ENCODE results near the gene MCU.
"Not testable (repeated sequence)": the region's sequence is repeated elsewhere in the genome, so short reads cannot be mapped to it uniquely, and the experiment has no call there.

The MCU gene

DNA sequence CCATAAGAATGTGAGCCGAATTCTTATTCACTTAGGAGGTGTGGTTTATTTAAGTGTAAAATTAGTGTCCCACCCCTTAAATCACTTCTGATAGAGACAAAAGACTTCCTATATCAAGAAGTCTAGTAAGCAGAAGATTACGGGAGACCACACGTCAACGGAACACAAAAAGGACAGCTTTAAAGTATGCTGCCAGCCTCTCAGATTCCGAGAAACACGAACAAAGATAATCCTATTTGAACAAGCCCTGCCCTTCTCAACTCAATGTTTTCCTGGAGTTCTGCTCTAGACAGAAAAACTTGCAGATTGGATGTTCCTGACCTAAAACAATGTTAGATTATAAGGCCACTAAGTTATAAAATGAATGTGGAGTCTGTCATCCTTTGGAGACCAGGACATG is 4.9 kb upstream of the MCU start:
- no peak for DNase-seq

DNA sequence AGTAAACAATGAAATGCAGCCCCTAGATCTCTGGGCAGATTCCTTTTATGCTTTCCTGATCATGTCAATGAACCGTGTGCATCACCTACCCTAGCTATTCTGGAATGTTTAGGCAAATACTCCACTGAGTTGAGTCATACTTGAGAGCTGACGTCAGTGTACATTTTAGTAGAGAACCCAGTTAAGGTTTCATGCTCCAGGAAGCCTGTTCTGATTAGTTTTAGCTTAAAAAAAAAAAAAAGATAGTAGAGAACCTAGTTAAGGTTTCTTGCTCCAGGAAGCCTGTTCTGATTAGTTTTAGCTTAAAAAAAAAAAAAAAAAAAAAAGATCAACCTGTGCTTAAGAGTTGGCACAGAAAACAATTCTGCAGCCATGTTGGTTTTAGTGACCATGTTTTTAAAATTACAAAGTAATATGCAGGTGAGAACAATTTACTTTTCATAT is 3.7 kb upstream of the MCU start:
- peak in 1 of 2 experiments; percentile 13 for DNase-seq

DNA sequence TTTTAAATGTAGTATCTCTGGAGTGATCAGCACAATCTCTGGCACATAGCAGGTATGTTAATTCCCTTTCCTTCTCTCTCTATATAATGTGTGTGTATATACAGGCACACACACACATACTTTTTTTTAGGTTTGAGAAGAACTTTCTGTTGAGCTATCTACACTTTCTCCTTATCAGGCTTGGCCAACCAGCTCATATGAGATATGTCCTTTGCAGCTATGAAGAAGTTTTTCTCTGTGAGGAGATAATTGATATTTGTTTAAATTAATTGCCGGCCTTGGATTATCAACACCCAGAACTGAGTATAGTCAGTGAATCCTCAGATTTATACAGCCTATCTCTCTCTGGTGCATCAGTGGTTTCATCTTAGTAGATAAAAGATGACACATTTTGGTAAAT is 2.3 kb upstream of the MCU start:
- DNase-seq: no peak

GRCh38 chr10:72690071-72690755 is 1.7 kb upstream of the MCU start:
- DNase-seq: no peak

DNA sequence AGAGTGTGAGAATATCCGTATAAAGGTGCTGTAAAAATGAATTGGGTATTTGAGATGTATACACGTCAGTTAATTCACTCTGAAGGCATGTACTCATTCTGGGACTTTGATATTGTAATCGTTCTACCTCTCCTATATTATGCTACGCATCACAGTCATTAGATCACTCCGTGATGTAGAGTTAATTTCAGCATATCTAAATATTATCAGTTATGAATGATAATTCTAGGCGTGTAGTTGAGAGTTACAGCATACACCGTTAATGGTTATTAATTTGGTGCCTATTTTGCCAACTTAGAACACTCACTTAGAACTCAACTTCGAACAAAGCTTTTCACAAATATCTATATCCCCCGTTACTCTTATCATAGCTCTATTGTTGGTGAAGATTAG is 477 bp upstream of the MCU start:
- DNase-seq: no peak

GRCh38 chr10:72692744-72692993 is 726 bp downstream of the MCU start:
- no peak for DNase-seq

DNA sequence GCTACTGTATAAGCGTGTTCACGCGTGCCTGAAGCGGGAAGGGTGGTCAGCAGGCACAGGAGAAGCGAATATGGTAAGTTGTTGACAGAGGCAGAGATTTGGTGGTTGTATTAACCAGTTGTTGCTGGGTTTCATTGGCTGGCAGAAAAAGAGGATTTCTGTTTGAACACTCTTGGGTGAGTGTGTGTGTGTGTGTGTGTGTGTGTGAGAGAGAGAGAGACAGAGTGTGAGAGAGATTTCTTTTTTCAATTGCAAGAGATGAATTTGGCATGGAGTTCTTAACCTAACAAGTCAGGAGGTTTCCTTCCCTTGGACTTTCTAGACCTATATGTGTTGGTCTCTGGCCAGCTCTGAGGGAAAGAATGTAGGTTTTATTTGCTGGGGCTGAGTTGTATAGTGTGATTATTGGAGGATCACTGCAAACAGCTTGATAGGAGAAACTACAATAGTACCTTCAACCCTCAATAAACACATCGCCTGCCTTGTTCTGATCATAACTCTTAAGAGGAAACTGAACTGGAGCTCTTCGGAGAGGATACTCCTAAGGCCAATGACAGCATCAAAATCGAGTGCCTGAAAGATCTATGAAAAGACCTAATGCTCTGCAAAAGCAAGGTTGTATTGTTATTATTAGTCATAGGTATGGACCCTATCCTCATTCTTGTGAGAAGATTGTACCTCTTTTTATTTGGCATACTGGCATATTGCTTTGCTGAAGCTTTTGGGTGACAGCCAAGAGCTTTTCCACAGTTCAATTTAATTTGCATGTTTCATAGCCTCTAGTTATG is 1.2 kb downstream of the MCU start:
- peak in 1 of 2 experiments; percentile 5 for DNase-seq

- DNase-seq: peak in 1 of 2 experiments; percentile 17
Observed at GRCh38 chr10:72694476-72695369, 2.8 kb downstream of the MCU start.

DNA sequence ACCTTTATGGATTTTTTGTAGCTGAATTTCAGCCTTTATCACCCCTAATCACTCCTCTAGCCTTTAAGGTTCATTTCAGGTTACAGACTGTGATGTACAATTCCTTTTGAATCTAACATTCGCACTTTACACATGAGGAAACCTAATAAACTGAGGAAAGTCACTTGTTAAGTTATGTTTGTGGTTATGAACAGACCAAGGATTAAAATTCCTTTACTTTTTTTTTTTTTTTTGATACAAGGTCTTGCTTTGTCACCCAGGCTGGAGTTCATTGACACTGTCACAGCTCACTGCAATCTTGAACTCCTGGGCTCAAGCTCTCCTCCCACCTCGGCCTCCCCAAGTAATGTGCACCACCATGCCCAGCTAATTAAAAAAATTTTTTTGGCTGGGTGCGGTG is 3.6 kb downstream of the MCU start:
- DNase-seq: no peak

DNA sequence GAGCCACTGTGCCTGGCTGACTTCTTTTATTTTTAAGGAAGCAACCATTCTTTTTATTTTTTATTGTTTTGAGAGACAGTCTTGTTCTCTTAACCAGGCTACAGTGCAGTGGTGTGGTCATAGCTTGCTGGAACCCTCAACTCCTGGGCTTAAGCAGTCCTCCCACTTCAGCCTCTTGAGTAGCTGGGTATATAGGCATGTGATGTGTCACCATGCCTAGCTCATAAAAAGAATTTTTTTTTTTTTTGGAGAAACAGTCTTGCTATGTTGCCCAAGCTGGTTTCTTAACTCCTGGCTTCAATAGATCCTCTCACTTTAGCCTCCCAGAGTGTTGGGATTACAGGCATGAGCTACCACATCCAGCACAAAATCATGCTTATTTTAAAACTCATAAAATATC is 5.8 kb downstream of the MCU start:
- DNase-seq: no peak

DNA sequence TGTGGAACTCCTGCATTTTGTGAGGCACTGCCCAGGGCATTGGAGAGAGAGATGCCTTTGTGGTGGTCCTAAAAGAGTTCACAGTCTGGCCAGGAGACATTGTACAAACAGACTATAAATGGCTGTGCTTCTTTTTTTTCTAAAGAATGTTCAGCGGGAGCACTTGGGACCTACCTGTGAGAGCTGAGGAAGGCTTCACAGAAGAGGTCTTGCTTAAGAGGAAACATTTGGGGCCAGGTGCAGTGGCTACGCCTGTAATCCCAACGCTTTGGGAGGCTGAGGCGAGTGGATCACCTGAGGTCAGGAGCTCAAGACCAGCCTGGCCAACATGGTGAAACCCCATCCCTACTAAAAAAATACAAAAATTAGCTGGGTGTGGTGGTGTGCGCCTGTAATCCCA is 10.5 kb downstream of the MCU start:
- not testable (repeated sequence) for DNase-seq

DNA sequence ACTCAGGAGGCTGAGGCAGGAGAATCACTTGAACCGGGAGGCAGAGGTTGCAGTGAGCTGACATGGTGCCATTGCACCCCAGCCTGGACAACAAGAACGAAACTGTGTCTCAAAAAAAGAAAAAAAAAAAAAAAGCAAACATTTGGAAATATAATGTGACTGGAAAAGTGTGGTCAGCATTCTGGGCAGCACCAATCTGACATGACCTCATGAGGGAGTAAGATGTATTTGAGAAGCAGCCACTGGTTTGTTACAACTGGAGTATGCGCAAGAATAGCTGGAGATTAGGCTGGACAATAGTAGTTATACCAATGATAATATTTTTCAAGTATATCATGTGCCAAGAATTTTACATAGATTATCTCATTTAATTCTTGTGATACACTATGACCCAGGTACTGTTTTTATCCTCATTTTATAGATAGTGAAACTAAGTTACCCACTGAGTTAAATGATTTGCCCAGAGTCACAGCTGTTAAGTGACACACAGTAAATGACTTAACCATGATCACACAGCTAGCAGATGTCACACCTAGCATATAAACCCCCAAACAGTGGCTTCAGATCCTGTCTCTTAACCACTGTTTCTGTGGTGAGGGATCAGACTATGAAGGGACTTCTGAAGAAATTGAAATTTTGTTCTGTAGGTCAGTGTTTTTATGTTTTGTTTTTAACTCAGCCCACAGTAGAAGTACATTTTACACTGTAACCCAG is 11.1 kb downstream of the MCU start:
- no peak for DNase-seq

GRCh38 chr10:72704117-72704516 is 12.2 kb downstream of the MCU start:
- DNase-seq: no peak

- DNase-seq: no peak
Observed at GRCh38 chr10:72709041-72709440, 17.1 kb downstream of the MCU start.

DNA sequence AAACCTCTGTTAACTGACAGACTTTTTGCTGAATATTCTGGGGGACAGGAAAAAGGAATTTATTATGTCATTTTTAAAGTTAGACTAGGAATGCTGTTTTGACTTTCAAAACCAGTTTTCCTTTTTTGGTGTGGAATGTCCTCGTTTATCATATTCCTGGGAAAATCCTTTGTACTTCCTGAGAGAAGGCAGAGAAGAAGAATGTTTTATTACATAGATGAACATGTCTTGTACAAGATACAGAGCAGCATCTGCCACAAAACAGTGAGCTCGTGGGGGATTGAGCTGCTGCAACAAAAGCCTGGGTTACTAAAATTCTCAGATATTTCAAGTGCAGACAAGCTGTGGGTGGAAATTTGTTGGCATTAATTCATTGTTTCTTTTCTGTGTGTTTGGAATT is 20.2 kb downstream of the MCU start:
- DNase-seq: no peak

- peak in 1 of 2 experiments; percentile 13 for DNase-seq
Observed at GRCh38 chr10:72719941-72720592, 28.1 kb downstream of the MCU start.

GRCh38 chr10:72720814-72721660 is 29.1 kb downstream of the MCU start:
- DNase-seq: no peak

GRCh38 chr10:72727130-72727529 is 35.2 kb downstream of the MCU start:
- no peak for DNase-seq

GRCh38 chr10:72728462-72728861 is 36.5 kb downstream of the MCU start:
- DNase-seq: no peak

GRCh38 chr10:72729528-72729927 is 37.6 kb downstream of the MCU start:
- DNase-seq: no peak

- no peak for DNase-seq
Observed at GRCh38 chr10:72730479-72730878, 38.5 kb downstream of the MCU start.

Data from SW 1271 (cell line).